Measurements from ENCODE around the gene FA2H. TPM values are rescaled to one million over a fixed set of nuclear protein-coding genes. Genes with fewer than 3 reads are reported as not detected.

Gene FA2H
- total RNA-seq, 1 donor from 2014 or later: 11.5 TPM

DNA sequence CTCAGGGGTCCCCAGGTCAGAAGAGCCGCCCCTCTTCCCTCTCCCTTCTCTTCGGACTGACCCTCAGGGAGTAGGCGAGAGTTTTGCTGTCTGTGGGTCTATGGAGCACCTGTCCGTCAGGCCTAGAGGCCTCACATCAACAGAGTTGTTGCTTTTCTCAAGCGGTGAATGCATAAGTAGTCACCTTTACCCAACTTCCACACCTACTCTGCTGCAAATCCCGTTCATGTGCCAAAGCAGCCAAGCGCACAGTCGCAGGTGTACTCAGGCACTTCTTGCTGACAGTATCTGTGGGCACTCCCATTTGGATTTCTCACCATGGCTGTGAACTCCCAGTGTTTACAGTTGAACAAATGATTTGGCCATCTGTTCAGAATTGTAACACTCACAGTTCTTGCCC lies 4.0 kb upstream of the FA2H start:
- no peak overlapping the region for H3K4me3 ChIP-seq (ENCODE audit: low read depth, low read length)
- no peak for DNase-seq (ENCODE audit: low read depth)
- TF ChIP-seq, protein P1, sequence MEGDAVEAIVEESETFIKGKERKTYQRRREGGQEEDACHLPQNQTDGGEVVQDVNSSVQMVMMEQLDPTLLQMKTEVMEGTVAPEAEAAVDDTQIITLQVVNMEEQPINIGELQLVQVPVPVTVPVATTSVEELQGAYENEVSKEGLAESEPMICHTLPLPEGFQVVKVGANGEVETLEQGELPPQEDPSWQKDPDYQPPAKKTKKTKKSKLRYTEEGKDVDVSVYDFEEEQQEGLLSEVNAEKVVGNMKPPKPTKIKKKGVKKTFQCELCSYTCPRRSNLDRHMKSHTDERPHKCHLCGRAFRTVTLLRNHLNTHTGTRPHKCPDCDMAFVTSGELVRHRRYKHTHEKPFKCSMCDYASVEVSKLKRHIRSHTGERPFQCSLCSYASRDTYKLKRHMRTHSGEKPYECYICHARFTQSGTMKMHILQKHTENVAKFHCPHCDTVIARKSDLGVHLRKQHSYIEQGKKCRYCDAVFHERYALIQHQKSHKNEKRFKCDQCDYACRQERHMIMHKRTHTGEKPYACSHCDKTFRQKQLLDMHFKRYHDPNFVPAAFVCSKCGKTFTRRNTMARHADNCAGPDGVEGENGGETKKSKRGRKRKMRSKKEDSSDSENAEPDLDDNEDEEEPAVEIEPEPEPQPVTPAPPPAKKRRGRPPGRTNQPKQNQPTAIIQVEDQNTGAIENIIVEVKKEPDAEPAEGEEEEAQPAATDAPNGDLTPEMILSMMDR (conservative IDR thresholded peaks at IDR 0.05; ENCODE audit: low read depth, low read length): no peak

DNA sequence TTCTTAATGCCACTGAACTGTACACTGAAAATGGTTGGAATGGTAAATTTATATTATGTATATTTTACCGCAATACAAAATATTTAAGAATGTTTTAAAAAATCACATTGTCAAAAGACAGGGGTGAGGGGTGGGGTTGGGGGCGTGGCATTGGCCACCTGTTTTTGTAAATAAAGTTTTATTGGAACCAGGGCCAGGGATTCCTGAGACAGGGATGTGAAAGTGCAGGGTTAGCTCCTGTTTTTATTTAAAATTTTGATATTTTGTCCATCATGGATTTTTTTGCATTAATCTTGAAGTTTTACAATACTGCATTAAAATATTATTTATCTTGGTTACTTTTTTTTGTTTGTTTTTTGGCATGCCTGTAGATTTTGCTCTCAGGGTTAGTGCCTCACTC lies 2.3 kb upstream of the FA2H start:
- TF ChIP-seq, protein P1 (conservative IDR thresholded peaks at IDR 0.05; ENCODE audit: low read depth, low read length): no peak
- DNase-seq (ENCODE audit: low read depth): no peak
- no peak overlapping the region for H3K4me3 ChIP-seq (ENCODE audit: low read depth, low read length)

DNA sequence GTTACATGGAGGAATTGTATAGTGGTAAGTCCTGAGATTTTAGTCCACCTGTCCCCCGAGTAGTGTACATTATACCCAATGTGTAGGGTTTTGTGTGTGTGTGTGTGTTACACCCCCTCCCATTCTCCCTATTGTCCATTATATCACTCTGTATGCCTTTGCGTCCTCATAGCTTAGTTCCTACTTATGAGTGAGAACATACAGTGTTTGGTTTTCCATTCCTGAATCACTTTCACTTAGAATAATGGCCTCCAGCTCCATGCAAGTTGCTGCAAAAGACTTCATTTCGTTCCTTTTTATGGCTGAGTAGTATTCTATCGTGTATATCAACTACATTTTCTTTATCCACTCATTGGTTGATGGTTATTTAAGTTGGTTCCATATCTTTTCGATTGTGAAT lies 635 bp upstream of the FA2H start:
- peak overlapping the region; percentile 64 for H3K4me3 ChIP-seq (ENCODE audit: low read depth, low read length)
- TF ChIP-seq, protein P1 (conservative IDR thresholded peaks at IDR 0.05; ENCODE audit: low read depth, low read length): no peak
- no peak for DNase-seq (ENCODE audit: low read depth)

DNA sequence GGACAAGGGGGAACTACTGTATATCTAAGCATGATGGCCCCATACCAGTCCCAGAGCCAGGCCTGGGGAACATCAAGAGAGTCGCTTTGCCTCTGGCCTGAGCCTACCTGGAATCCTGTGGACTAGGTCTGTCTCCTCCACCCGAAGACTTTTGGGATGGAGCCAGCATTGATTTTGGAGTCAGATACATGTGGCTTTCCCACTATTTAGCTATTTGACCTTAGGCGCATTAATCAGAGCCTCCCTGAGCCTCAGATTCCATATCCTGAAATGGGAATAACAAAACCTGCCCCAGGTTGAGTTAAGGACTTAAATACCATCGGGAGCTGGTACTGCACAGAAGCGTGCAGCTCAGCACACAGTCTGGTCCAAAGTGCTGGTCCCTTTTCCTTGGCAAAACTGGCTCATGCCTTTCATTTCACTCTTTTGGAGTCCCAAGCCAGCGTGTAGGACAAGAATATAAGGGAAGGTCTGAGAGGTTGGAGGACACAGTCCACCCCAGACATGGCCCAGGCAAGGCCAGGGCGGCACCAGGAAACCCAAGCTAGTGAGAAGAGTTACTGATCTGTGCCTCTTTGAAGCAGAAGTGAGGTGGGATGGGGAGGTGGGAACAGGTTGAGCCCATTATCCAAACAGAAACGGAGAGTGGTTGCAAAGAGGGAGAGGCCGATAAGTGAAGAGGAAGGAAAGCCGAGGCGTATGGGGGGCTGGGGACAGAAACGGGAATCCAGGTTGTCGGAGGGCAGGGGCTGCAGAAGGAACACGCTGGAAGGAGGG lies 986 bp downstream of the FA2H start:
- TF ChIP-seq, protein P1 (conservative IDR thresholded peaks at IDR 0.05; ENCODE audit: low read depth, low read length): no peak
- no peak for DNase-seq (ENCODE audit: low read depth)
- H3K4me3 ChIP-seq (ENCODE audit: low read depth, low read length): peak overlapping the region; percentile 64

DNA sequence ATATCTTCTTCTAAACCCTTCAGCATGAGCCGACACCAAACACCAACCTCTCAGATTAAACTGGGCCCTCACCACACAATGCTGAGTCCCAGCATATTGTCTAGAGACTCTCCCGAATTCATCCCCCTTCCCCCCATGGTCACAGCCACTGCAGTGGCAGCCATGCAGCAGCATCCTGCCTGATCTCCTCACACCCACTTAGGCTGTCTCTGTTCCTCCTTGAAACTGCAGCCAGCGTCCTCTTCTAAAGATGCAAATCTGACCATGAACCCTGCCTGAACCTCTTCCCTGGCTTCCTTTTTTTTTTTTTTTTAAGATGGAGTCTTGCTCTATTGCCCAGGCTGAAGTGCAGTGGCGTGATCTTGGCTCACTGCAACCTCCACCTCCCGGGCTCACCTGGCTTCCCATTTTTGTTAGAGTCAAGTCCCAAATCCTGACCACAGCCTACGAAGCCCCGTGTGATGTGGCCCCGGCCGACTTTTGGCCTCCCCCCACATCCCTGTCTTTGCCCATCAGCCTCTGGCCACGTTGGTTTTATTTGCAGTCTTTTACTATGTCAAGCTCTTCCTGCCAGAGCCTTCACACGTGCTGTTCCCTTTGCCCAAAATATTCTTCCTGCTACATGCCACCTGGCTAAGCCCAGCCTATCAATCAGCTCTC lies 2.8 kb downstream of the FA2H start:
- TF ChIP-seq, protein P1 (conservative IDR thresholded peaks at IDR 0.05; ENCODE audit: low read depth, low read length): no peak
- no peak overlapping the region for H3K4me3 ChIP-seq (ENCODE audit: low read depth, low read length)
- no peak for DNase-seq (ENCODE audit: low read depth)

DNA sequence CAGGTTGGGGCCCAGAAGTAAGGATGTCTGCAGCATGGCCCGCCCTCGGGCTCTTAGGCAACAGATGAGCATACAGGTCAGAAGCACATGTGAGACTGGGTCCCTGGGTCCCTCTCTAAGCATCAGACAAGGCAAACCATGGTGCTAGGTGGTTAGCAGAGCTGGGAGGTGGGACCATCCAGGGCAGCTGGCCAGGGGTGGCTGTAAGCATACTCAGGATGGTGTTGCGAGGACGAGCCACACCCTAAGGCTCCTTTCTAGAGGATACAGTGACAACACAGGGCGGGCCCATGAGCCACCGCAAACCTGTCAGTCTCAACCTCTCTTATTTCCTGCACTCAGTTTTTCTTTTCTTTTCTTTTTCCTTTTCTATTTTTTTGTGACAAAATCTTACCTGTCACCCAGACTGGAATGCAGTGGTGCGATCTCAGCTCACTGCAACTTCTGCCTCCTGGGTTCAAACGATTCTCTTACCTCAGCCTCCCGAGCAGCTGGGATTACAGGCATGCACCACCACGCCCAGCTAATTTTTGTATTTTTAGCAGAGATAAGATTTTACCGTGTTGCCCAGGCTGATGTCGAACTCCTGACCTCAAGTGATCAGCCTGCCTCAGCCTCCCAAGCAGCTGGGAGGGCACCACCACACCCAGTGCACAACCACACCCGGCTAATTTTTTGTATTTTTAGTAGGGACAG lies 3.6 kb downstream of the FA2H start:
- H3K4me3 ChIP-seq (ENCODE audit: low read depth, low read length): no peak overlapping the region
- DNase-seq (ENCODE audit: low read depth): no peak
- TF ChIP-seq, protein P1 (conservative IDR thresholded peaks at IDR 0.05; ENCODE audit: low read depth, low read length): no peak
